Astrocyte (in vitro differentiated cells and primary cell): ENCODE measurements around the gene PITX1.

ENCODE experiments used
- EZH2 ChIP-seq: IDR thresholded peaks from 2 replicates; pipeline ENCODE4 v1.6.1; 2012; ENCODE audit warnings: mild to moderate bottlenecking, low read length, inconsistent platforms; ENCODE audit not compliant: insufficient read depth
- TF ChIP-seq, protein P1 (sequence below): IDR thresholded peaks from 2 replicates; pipeline ENCODE4 v1.5.1; 2011; ENCODE audit warnings: low read depth, mild to moderate bottlenecking, inconsistent platforms, low read length, moderate library complexity; ENCODE audit not compliant: insufficient read depth

- TF ChIP-seq, protein P1, sequence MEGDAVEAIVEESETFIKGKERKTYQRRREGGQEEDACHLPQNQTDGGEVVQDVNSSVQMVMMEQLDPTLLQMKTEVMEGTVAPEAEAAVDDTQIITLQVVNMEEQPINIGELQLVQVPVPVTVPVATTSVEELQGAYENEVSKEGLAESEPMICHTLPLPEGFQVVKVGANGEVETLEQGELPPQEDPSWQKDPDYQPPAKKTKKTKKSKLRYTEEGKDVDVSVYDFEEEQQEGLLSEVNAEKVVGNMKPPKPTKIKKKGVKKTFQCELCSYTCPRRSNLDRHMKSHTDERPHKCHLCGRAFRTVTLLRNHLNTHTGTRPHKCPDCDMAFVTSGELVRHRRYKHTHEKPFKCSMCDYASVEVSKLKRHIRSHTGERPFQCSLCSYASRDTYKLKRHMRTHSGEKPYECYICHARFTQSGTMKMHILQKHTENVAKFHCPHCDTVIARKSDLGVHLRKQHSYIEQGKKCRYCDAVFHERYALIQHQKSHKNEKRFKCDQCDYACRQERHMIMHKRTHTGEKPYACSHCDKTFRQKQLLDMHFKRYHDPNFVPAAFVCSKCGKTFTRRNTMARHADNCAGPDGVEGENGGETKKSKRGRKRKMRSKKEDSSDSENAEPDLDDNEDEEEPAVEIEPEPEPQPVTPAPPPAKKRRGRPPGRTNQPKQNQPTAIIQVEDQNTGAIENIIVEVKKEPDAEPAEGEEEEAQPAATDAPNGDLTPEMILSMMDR = no peak
- no peak for TF ChIP-seq EZH2
These were observed 18.6 kb upstream of the PITX1 start for GRCh38 chr5:135052511-135053145.
